Measurements from ENCODE around the gene ALDH3B1. TPM values are rescaled to one million over a fixed set of nuclear protein-coding genes. Genes with fewer than 3 reads are reported as not detected.

ALDH3B1 gene
- total RNA-seq, 1 experiment from 2014 or later, result 18.3 TPM

GRCh38 chr11:68018730-68019190 is 8.6 kb downstream of the ALDH3B1 start:
- H3K4me1 ChIP-seq (ENCODE audit: control insufficient read depth, insufficient read depth, low read length), result peaks cover 51% of the 10 kb centered on the region
- BruUV-seq (replicated peaks), result no TSS peak
- intact Hi-C loops (cut with micrococcal nuclease; ENCODE audit: unreplicated experiment), result no loop called here
- POLR2A ChIA-PET, result no interaction called here
- H3K27ac ChIP-seq (ENCODE audit: low read length), result no peak overlapping the region
- CTCF ChIA-PET, result no interaction called here
- in situ Hi-C loops (cut with HindIII; ENCODE audit: low pct_unique_long_range_greater_than_20kb, low sequenced_read_pairs), result no loop called here
- H3K27me3 ChIP-seq (ENCODE audit: control insufficient read depth, insufficient read depth, low read length), result no peaks in the 10 kb centered on the region
- DNase-seq (ENCODE audit: low read depth, low spot score) (no peak), ATAC-seq (no peak)
- no peak overlapping the region for H3K4me3 ChIP-seq (ENCODE audit: low read depth in 2 of 2, low read length in 2 of 2)
- no peak for TF ChIP-seq TCF7L2 (IDR thresholded peaks at IDR 0.05; ENCODE audit: low read depth, low read length)
- no peak for TF ChIP-seq SIN3A (IDR thresholded peaks at IDR 0.05; ENCODE audit: borderline replicate concordance, insufficient read depth, low read depth, low read length)
- no peak for TF ChIP-seq POLR2AphosphoS5 (IDR thresholded peaks at IDR 0.05; ENCODE audit: low read depth, low read length)
- TF ChIP-seq CTCF (IDR thresholded peaks at IDR 0.05), result no peak
- TF ChIP-seq, protein P1, sequence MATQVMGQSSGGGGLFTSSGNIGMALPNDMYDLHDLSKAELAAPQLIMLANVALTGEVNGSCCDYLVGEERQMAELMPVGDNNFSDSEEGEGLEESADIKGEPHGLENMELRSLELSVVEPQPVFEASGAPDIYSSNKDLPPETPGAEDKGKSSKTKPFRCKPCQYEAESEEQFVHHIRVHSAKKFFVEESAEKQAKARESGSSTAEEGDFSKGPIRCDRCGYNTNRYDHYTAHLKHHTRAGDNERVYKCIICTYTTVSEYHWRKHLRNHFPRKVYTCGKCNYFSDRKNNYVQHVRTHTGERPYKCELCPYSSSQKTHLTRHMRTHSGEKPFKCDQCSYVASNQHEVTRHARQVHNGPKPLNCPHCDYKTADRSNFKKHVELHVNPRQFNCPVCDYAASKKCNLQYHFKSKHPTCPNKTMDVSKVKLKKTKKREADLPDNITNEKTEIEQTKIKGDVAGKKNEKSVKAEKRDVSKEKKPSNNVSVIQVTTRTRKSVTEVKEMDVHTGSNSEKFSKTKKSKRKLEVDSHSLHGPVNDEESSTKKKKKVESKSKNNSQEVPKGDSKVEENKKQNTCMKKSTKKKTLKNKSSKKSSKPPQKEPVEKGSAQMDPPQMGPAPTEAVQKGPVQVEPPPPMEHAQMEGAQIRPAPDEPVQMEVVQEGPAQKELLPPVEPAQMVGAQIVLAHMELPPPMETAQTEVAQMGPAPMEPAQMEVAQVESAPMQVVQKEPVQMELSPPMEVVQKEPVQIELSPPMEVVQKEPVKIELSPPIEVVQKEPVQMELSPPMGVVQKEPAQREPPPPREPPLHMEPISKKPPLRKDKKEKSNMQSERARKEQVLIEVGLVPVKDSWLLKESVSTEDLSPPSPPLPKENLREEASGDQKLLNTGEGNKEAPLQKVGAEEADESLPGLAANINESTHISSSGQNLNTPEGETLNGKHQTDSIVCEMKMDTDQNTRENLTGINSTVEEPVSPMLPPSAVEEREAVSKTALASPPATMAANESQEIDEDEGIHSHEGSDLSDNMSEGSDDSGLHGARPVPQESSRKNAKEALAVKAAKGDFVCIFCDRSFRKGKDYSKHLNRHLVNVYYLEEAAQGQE (IDR thresholded peaks at IDR 0.05; ENCODE audit: insufficient read depth in 1 of 2, low read depth in 2 of 2, low read length in 1 of 2), result no peak
- no peaks in the 10 kb centered on the region for H3K36me3 ChIP-seq (ENCODE audit: control insufficient read depth, insufficient read depth, low read length)
- no peaks in the 10 kb centered on the region for H3K9me3 ChIP-seq (ENCODE audit: control insufficient read depth, insufficient read depth, low read depth, low read length)

DNA sequence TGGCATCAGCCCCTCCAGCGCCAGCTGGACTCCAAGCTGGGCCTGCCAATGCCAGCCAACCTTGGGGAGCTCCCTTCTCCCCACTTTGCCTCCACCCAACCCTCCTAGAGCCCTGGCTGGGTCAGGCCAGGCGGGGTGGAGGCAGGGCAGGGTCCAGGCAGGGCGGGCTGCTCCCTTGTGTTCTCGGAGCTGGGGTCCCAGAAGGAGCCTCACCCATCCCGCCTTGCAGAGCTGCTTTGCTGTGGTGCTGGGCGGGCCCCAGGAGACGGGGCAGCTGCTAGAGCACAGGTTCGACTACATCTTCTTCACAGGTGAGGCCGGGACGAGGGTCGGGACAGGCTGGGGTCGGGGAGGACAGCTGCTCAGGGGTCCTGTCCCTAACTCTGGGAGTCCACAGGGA is 9.4 kb downstream of the ALDH3B1 start:
- TF ChIP-seq, protein P1 (IDR thresholded peaks at IDR 0.05; ENCODE audit: insufficient read depth in 1 of 2, low read depth in 2 of 2, low read length in 1 of 2), result no peak
- TF ChIP-seq TCF7L2 (IDR thresholded peaks at IDR 0.05; ENCODE audit: low read depth, low read length), result no peak
- TF ChIP-seq POLR2AphosphoS5 (IDR thresholded peaks at IDR 0.05; ENCODE audit: low read depth, low read length), result no peak
- TF ChIP-seq SIN3A (IDR thresholded peaks at IDR 0.05; ENCODE audit: borderline replicate concordance, insufficient read depth, low read depth, low read length), result no peak
- TF ChIP-seq CTCF (IDR thresholded peaks at IDR 0.05), result no peak
- no peak overlapping the region for H3K4me3 ChIP-seq (ENCODE audit: low read depth in 2 of 2, low read length in 2 of 2)
- intact Hi-C loops (cut with micrococcal nuclease; ENCODE audit: unreplicated experiment), result no loop called here
- in situ Hi-C loops (cut with HindIII; ENCODE audit: low pct_unique_long_range_greater_than_20kb, low sequenced_read_pairs), result no loop called here
- H3K4me1 ChIP-seq (ENCODE audit: control insufficient read depth, insufficient read depth, low read length), result peaks cover 44% of the 10 kb centered on the region
- H3K9me3 ChIP-seq (ENCODE audit: control insufficient read depth, insufficient read depth, low read depth, low read length), result no peaks in the 10 kb centered on the region
- H3K27ac ChIP-seq (ENCODE audit: low read length), result no peak overlapping the region
- POLR2A ChIA-PET, result no interaction called here
- H3K36me3 ChIP-seq (ENCODE audit: control insufficient read depth, insufficient read depth, low read length), result no peaks in the 10 kb centered on the region
- ATAC-seq (no peak), DNase-seq (ENCODE audit: low read depth, low spot score) (no peak)
- CTCF ChIA-PET, result no interaction called here
- BruUV-seq (replicated peaks), result no TSS peak
- no peaks in the 10 kb centered on the region for H3K27me3 ChIP-seq (ENCODE audit: control insufficient read depth, insufficient read depth, low read length)

All from Panc1 (cell line).